ENCODE data around the gene ANKRD60. TPM values are rescaled to one million over a fixed set of nuclear protein-coding genes. Genes with fewer than 3 reads are reported as not detected.

Gene ANKRD60
- total RNA-seq, 1 donor from 2014 or later, result not detected

- no peak for DNase-seq (ENCODE audit: low read depth in 2 of 2)
Measured at GRCh38 chr20:58245181-58245891, 16.9 kb upstream of the ANKRD60 start.

- no peak for DNase-seq (ENCODE audit: low read depth in 2 of 2)
Measured at GRCh38 chr20:58244517-58245030, 16.1 kb upstream of the ANKRD60 start.

GRCh38 chr20:58243653-58244410 lies 15.4 kb upstream of the ANKRD60 start:
- no peak for DNase-seq (ENCODE audit: low read depth in 2 of 2)

- DNase-seq (ENCODE audit: low read depth in 2 of 2), result no peak
Measured at GRCh38 chr20:58242824-58243223, 14.4 kb upstream of the ANKRD60 start.

- no peak for DNase-seq (ENCODE audit: low read depth in 2 of 2)
Measured at GRCh38 chr20:58241766-58242465, 13.5 kb upstream of the ANKRD60 start.

GRCh38 chr20:58240471-58240870 lies 12.0 kb upstream of the ANKRD60 start:
- DNase-seq (ENCODE audit: low read depth in 2 of 2), result no peak

- DNase-seq (ENCODE audit: low read depth in 2 of 2), result no peak
Measured at GRCh38 chr20:58239216-58239615, 10.8 kb upstream of the ANKRD60 start.

- no peak for DNase-seq (ENCODE audit: low read depth in 2 of 2)
Measured at GRCh38 chr20:58238490-58238889, 10.0 kb upstream of the ANKRD60 start.

GRCh38 chr20:58237318-58238132 lies 9.1 kb upstream of the ANKRD60 start:
- DNase-seq (ENCODE audit: low read depth in 2 of 2), result no peak

GRCh38 chr20:58236612-58237317 lies 8.3 kb upstream of the ANKRD60 start:
- peak; percentile 29 to 67 for DNase-seq (ENCODE audit: low read depth in 2 of 2)

- DNase-seq (ENCODE audit: low read depth in 2 of 2), result no peak
Measured at GRCh38 chr20:58235010-58235409, 6.6 kb upstream of the ANKRD60 start.

GRCh38 chr20:58233881-58234528 lies 5.6 kb upstream of the ANKRD60 start:
- DNase-seq (ENCODE audit: low read depth in 2 of 2), result peak in 1 of 2 donors; percentile 37

- no peak for DNase-seq (ENCODE audit: low read depth in 2 of 2)
Measured at GRCh38 chr20:58233393-58233792, 4.9 kb upstream of the ANKRD60 start.

GRCh38 chr20:58231683-58232082 lies 3.2 kb upstream of the ANKRD60 start:
- peak in 1 of 2 donors; percentile 24 for DNase-seq (ENCODE audit: low read depth in 2 of 2)

- DNase-seq (ENCODE audit: low read depth in 2 of 2), result no peak
Measured at GRCh38 chr20:58229198-58229798, 845 bp upstream of the ANKRD60 start.

- DNase-seq (ENCODE audit: low read depth in 2 of 2), result no peak
Measured at GRCh38 chr20:58228103-58228483, 360 bp downstream of the ANKRD60 start.

- DNase-seq (ENCODE audit: low read depth in 2 of 2), result no peak
Measured at GRCh38 chr20:58227391-58228102, 906 bp downstream of the ANKRD60 start.

GRCh38 chr20:58225452-58226200 lies 2.8 kb downstream of the ANKRD60 start:
- DNase-seq (ENCODE audit: low read depth in 2 of 2), result no peak
